ENCODE results near the gene KRTAP22-1. TPM values are rescaled to one million over a fixed set of nuclear protein-coding genes. Genes with fewer than 3 reads are reported as not detected.

KRTAP22-1 gene
- total and polyA plus RNA-seq, 9 donors: not detected

DNA sequence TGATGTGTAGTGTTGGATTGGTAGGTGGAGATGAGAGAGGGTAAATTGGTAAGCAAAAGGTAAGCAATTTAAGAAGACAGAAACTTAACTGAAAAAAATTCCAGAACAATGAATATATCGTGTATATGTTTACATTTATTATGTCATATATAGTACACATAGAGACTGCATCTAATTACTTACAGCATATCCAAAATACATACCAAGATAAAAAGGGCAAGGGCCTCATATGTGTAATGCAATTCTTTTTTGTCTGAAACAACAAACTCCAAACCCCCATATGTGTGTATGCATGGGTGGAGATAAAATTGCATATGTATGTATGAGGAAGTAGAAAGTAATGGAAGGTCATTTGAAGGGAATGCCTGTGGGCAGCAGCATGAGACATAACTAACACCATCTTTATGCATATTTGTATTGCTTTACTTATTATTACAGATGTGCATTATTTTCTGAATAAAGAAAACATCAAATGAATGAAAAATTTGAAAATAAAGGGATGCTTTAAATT lies 46.1 kb downstream of the KRTAP22-1 start:
- intact Hi-C loops (cut with DNase I): no loop called here
- 73 to 79% (median 77%) methylated on average over 1 of the region's 1 CpG for WGBS, 3 donors
- H3K4me1 ChIP-seq (ENCODE audit: insufficient read depth): no peaks in the 10 kb centered on the region
- H3K27me3 ChIP-seq: no peaks in the 10 kb centered on the region
- no peak overlapping the region for H3K4me3 ChIP-seq
- DNase-seq: no peak
- H3K36me3 ChIP-seq: no peaks in the 10 kb centered on the region
- H3K27ac ChIP-seq: no peak overlapping the region
- H3K9me3 ChIP-seq: no peaks in the 10 kb centered on the region
- TF ChIP-seq, protein P1, sequence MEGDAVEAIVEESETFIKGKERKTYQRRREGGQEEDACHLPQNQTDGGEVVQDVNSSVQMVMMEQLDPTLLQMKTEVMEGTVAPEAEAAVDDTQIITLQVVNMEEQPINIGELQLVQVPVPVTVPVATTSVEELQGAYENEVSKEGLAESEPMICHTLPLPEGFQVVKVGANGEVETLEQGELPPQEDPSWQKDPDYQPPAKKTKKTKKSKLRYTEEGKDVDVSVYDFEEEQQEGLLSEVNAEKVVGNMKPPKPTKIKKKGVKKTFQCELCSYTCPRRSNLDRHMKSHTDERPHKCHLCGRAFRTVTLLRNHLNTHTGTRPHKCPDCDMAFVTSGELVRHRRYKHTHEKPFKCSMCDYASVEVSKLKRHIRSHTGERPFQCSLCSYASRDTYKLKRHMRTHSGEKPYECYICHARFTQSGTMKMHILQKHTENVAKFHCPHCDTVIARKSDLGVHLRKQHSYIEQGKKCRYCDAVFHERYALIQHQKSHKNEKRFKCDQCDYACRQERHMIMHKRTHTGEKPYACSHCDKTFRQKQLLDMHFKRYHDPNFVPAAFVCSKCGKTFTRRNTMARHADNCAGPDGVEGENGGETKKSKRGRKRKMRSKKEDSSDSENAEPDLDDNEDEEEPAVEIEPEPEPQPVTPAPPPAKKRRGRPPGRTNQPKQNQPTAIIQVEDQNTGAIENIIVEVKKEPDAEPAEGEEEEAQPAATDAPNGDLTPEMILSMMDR (IDR thresholded peaks at IDR 0.05): no peak
- TF ChIP-seq POLR2A (IDR thresholded peaks at IDR 0.05): no peak
- no peak for TF ChIP-seq EP300 (IDR thresholded peaks at IDR 0.05)

Small RNA genes within 50 kb of the gene (small RNA-seq; reads per million reads assigned to genes)
- gene KRTAP20-1 (not detected), gene KRTAP20-3 (not detected), gene KRTAP20-4 (not detected), gene KRTAP22-1 (not detected), gene KRTAP22-2 (not detected)

Other genes with a start within 250 kb of the KRTAP22-1 start
- gene KRTAP13-2, start 228.8 kb upstream of the KRTAP22-1 start, total RNA-seq: not detected
- not detected for gene KRTAP13-2, start 228.8 kb upstream of the KRTAP22-1 start, polyA plus RNA-seq
- not detected for gene KRTAP13-1, start 205.1 kb upstream of the KRTAP22-1 start, total RNA-seq
- gene KRTAP13-1, start 205.1 kb upstream of the KRTAP22-1 start, polyA plus RNA-seq: not detected
- not detected for gene KRTAP13-3, start 175.2 kb upstream of the KRTAP22-1 start, total RNA-seq
- gene KRTAP13-3, start 175.2 kb upstream of the KRTAP22-1 start, polyA plus RNA-seq: not detected
- gene KRTAP13-4, start 170.9 kb upstream of the KRTAP22-1 start, total RNA-seq: not detected
- not detected for gene KRTAP13-4, start 170.9 kb upstream of the KRTAP22-1 start, polyA plus RNA-seq
- gene KRTAP15-1, start 160.8 kb upstream of the KRTAP22-1 start, total RNA-seq: not detected
- not detected for gene KRTAP15-1, start 160.8 kb upstream of the KRTAP22-1 start, polyA plus RNA-seq
- not detected for gene KRTAP19-1, start 120.7 kb upstream of the KRTAP22-1 start, total RNA-seq
- gene KRTAP19-1, start 120.7 kb upstream of the KRTAP22-1 start, polyA plus RNA-seq: not detected
- gene KRTAP19-2, start 113.7 kb upstream of the KRTAP22-1 start, total RNA-seq: not detected
- gene KRTAP19-2, start 113.7 kb upstream of the KRTAP22-1 start, polyA plus RNA-seq: not detected
- not detected for gene KRTAP19-3, start 109.1 kb upstream of the KRTAP22-1 start, total RNA-seq
- not detected for gene KRTAP19-3, start 109.1 kb upstream of the KRTAP22-1 start, polyA plus RNA-seq
- not detected for gene KRTAP19-4, start 103.9 kb upstream of the KRTAP22-1 start, total RNA-seq
- gene KRTAP19-4, start 103.9 kb upstream of the KRTAP22-1 start, polyA plus RNA-seq: not detected
- not detected for gene KRTAP19-5, start 98.9 kb upstream of the KRTAP22-1 start, total RNA-seq
- gene KRTAP19-5, start 98.9 kb upstream of the KRTAP22-1 start, polyA plus RNA-seq: not detected
- gene KRTAP19-6, start 59.2 kb upstream of the KRTAP22-1 start, total RNA-seq: not detected
- not detected for gene KRTAP19-6, start 59.2 kb upstream of the KRTAP22-1 start, polyA plus RNA-seq
- gene KRTAP19-7, start 39.8 kb upstream of the KRTAP22-1 start, total RNA-seq: not detected
- not detected for gene KRTAP19-7, start 39.8 kb upstream of the KRTAP22-1 start, polyA plus RNA-seq
- not detected for gene KRTAP22-2, start 10.7 kb upstream of the KRTAP22-1 start, total RNA-seq
- not detected for gene KRTAP22-2, start 10.7 kb upstream of the KRTAP22-1 start, polyA plus RNA-seq
- not detected for gene KRTAP6-3, start 8.6 kb upstream of the KRTAP22-1 start, total RNA-seq
- gene KRTAP6-3, start 8.6 kb upstream of the KRTAP22-1 start, polyA plus RNA-seq: not detected
- not detected for gene KRTAP6-2, start 2.2 kb upstream of the KRTAP22-1 start, total RNA-seq
- gene KRTAP6-2, start 2.2 kb upstream of the KRTAP22-1 start, polyA plus RNA-seq: not detected
- not detected for gene KRTAP6-1, start 12.8 kb downstream of the KRTAP22-1 start, total RNA-seq
- not detected for gene KRTAP6-1, start 12.8 kb downstream of the KRTAP22-1 start, polyA plus RNA-seq
- not detected for gene KRTAP20-1, start 15.3 kb downstream of the KRTAP22-1 start, total RNA-seq
- not detected for gene KRTAP20-1, start 15.3 kb downstream of the KRTAP22-1 start, polyA plus RNA-seq
- not detected for gene KRTAP20-4, start 19.5 kb downstream of the KRTAP22-1 start, total RNA-seq
- not detected for gene KRTAP20-4, start 19.5 kb downstream of the KRTAP22-1 start, polyA plus RNA-seq
- not detected for gene KRTAP20-2, start 34.1 kb downstream of the KRTAP22-1 start, total RNA-seq
- not detected for gene KRTAP20-2, start 34.1 kb downstream of the KRTAP22-1 start, polyA plus RNA-seq
- gene KRTAP20-3, start 41.8 kb downstream of the KRTAP22-1 start, total RNA-seq: not detected
- not detected for gene KRTAP20-3, start 41.8 kb downstream of the KRTAP22-1 start, polyA plus RNA-seq
- not detected for gene KRTAP21-3, start 117.7 kb downstream of the KRTAP22-1 start, total RNA-seq
- not detected for gene KRTAP21-3, start 117.7 kb downstream of the KRTAP22-1 start, polyA plus RNA-seq
- gene KRTAP21-2, start 146.2 kb downstream of the KRTAP22-1 start, total RNA-seq: not detected
- not detected for gene KRTAP21-2, start 146.2 kb downstream of the KRTAP22-1 start, polyA plus RNA-seq
- gene KRTAP21-1, start 154.3 kb downstream of the KRTAP22-1 start, total RNA-seq: not detected
- not detected for gene KRTAP21-1, start 154.3 kb downstream of the KRTAP22-1 start, polyA plus RNA-seq
- gene KRTAP8-1, start 212.2 kb downstream of the KRTAP22-1 start, total RNA-seq: not detected
- not detected for gene KRTAP8-1, start 212.2 kb downstream of the KRTAP22-1 start, polyA plus RNA-seq
- not detected for gene KRTAP7-1, start 228.7 kb downstream of the KRTAP22-1 start, total RNA-seq
- gene KRTAP7-1, start 228.7 kb downstream of the KRTAP22-1 start, polyA plus RNA-seq: not detected